Left ventricle myocardium superior (tissue), 1 donor: ENCODE data around the gene HUNK. TPM values are rescaled to one million over a fixed set of nuclear protein-coding genes. Genes with fewer than 3 reads are reported as not detected.

Experiments
- ATAC-seq: fragments of 200-7000 bp; cut with Tn5 transposase; one replicate; pipeline ENCODE4 v1.9.1; 2020; ENCODE audit warnings: mild to moderate bottlenecking, moderate library complexity
- DNase-seq: peaks from one replicate; pipeline ENCODE4 v3.0.0-alpha.2; 2020
- intact Hi-C: fragments of 100-400 bp; cut with micrococcal nuclease; formaldehyde crosslinking; loops from one replicate; pipeline ENCODE4 v1.11.0; 2022
- total RNA-seq: library from RNA; stranded (reverse); fragmentation: NEBNext Ultra II Directional; extraction: Animal tissue kit (Norgen Biotek cat#: 25700); gene quantifications from one replicate; pipeline ENCODE4 v1.2.1, GENCODE V29; 2021
- donor health status: DM: no; HTN: yes; CAD: no; lungs with severe emphysema.

The HUNK gene
- total RNA-seq, 1 donor from 2014 or later: 0.40 TPM

GRCh38 chr21:31912501-31912900 lies 39.7 kb downstream of the HUNK start:
- DNase-seq (no peak), ATAC-seq (no peak)
- intact Hi-C loops: no loop called here

- no peak for DNase-seq
- ATAC-seq: no peak
These were observed 40.4 kb downstream of the HUNK start for GRCh38 chr21:31913182-31913608.

GRCh38 chr21:31914472-31914871 lies 41.7 kb downstream of the HUNK start:
- DNase-seq (no peak), ATAC-seq (no peak)
- intact Hi-C loops: no loop called here

More at GRCh38 chr21:31913182-31913608, 40.4 kb downstream of the HUNK start:
- intact Hi-C loops: no loop called here

GRCh38 chr21:31915566-31915965 lies 42.7 kb downstream of the HUNK start:
- intact Hi-C loops: no loop called here
- no peak for ATAC-seq
- DNase-seq: no peak

- ATAC-seq: no peak
- DNase-seq: no peak
- intact Hi-C loops: no loop called here
These were observed 44.3 kb downstream of the HUNK start for GRCh38 chr21:31917108-31917507.

- intact Hi-C loops: no loop called here
- ATAC-seq (no peak), DNase-seq (no peak)
These were observed 45.5 kb downstream of the HUNK start for GRCh38 chr21:31918250-31918775.

- DNase-seq: no peak
- intact Hi-C loops: no loop called here
- ATAC-seq: no peak
These were observed 47.5 kb downstream of the HUNK start for GRCh38 chr21:31920275-31920674.

GRCh38 chr21:31921079-31921478 lies 48.3 kb downstream of the HUNK start:
- no peak for DNase-seq
- ATAC-seq: no peak
- intact Hi-C loops: no loop called here

- intact Hi-C loops: no loop called here
- ATAC-seq (no peak), DNase-seq (no peak)
These were observed 50.1 kb downstream of the HUNK start for GRCh38 chr21:31922881-31923280.

GRCh38 chr21:31923756-31924155 lies 50.9 kb downstream of the HUNK start:
- no peak for DNase-seq
- intact Hi-C loops: no loop called here
- ATAC-seq: no peak

- intact Hi-C loops: no loop called here
- no peak for DNase-seq
- ATAC-seq: no peak
These were observed 51.7 kb downstream of the HUNK start for GRCh38 chr21:31924548-31924947.

- ATAC-seq: no peak
- no peak for DNase-seq
- intact Hi-C loops: no loop called here
These were observed 53.7 kb downstream of the HUNK start for GRCh38 chr21:31926498-31926897.

GRCh38 chr21:31927689-31928353 lies 55.0 kb downstream of the HUNK start:
- intact Hi-C loops: no loop called here
- ATAC-seq (no peak), DNase-seq (no peak)

GRCh38 chr21:31928656-31929055 lies 55.8 kb downstream of the HUNK start:
- intact Hi-C loops: no loop called here
- no peak for ATAC-seq
- no peak for DNase-seq

GRCh38 chr21:31929548-31929947 lies 56.7 kb downstream of the HUNK start:
- no peak for DNase-seq
- intact Hi-C loops: no loop called here

GRCh38 chr21:31930001-31930400 lies 57.2 kb downstream of the HUNK start:
- ATAC-seq (no peak), DNase-seq (no peak)
- intact Hi-C loops: no loop called here

More at GRCh38 chr21:31929548-31929947, 56.7 kb downstream of the HUNK start:
- no peak for ATAC-seq

GRCh38 chr21:31931644-31932469 lies 59.0 kb downstream of the HUNK start:
- DNase-seq (no peak), ATAC-seq (no peak)
- intact Hi-C loops: no loop called here

- intact Hi-C loops: no loop called here
- ATAC-seq (no peak), DNase-seq (no peak)
These were observed 59.6 kb downstream of the HUNK start for GRCh38 chr21:31932470-31932764.

- ATAC-seq (no peak), DNase-seq (no peak)
- intact Hi-C loops: no loop called here
These were observed 64.5 kb downstream of the HUNK start for GRCh38 chr21:31937303-31937702.
